ENCODE results near the gene EPB41L4A.

- TF ChIP-seq POLR2AphosphoS5 (IDR thresholded peaks at IDR 0.05) (no peak), CTCF (IDR thresholded peaks at IDR 0.05) (no peak), EP300 (IDR thresholded peaks at IDR 0.05) (no peak), POLR2A (IDR thresholded peaks at IDR 0.05; ENCODE audit: low read depth) (no peak)
These were observed 160.5 kb downstream of the EPB41L4A start for GRCh38 chr5:112258571-112258970.
